WTC11 (cell line): ENCODE measurements around the gene ZCCHC2. TPM values are rescaled to one million over a fixed set of nuclear protein-coding genes. Genes with fewer than 3 reads are reported as not detected.

Experiments
- ATAC-seq: fragments of 200-7000 bp; cut with Tn5 transposase; 2 replicates; pipeline ENCODE4 v1.10.0; 2021; ENCODE audit warnings: mild to moderate bottlenecking, moderate library complexity
- CTCF ChIA-PET: fragments of 300-600 bp; sonication (Branson Sonifier 250); formaldehyde crosslinking; loops from one replicate; lab custom pipeline; 2021; ENCODE audit warnings: antibody characterized with exemption; lab: Charles Lee
- POLR2A ChIA-PET: fragments of 350-600 bp; sonication (Branson Sonifier 250); formaldehyde crosslinking; loops from one replicate; lab custom pipeline; 2021; ENCODE audit warnings: antibody characterized with exemption; lab: Charles Lee
- DNase-seq: peaks from one replicate; pipeline ENCODE4 v3.0.0; 2021; ENCODE audit warnings: low spot score
- H3K27ac Mint-ChIP-seq: 2 replicates; pipeline ENCODE4 v1.8.0; 2021; ENCODE audit warnings: mixed read lengths
- H3K27me3 Mint-ChIP-seq: 2 replicates; pipeline ENCODE4 v1.8.0; 2021; ENCODE audit warnings: low read depth, mild to moderate bottlenecking, moderate library complexity, mixed read lengths
- H3K36me3 Mint-ChIP-seq: 2 replicates; pipeline ENCODE4 v1.8.0; 2021; ENCODE audit warnings: mixed read lengths
- H3K4me1 Mint-ChIP-seq: 2 replicates; pipeline ENCODE4 v1.8.0; 2022; ENCODE audit warnings: mixed read lengths
- H3K4me3 Mint-ChIP-seq: 2 replicates; pipeline ENCODE4 v1.8.0; 2021; ENCODE audit warnings: mild to moderate bottlenecking, moderate library complexity, mixed read lengths
- H3K9me3 Mint-ChIP-seq: 2 replicates; pipeline ENCODE4 v1.8.0; 2021; ENCODE audit warnings: mixed read lengths
- ARID4B ChIP-seq: sonication (generic); formaldehyde crosslinking; IDR thresholded peaks from 2 replicates; pipeline ENCODE4 v1.8.0; 2023; ENCODE audit warnings: missing genetic modification reagents, mild to moderate bottlenecking, borderline replicate concordance
- E2F5 ChIP-seq: sonication (generic); formaldehyde crosslinking; IDR thresholded peaks from 2 replicates; pipeline ENCODE4 v1.8.1; 2022; ENCODE audit warnings: mild to moderate bottlenecking, moderate library complexity, missing genetic modification reagents
- ELF4 ChIP-seq: sonication (generic); formaldehyde crosslinking; IDR thresholded peaks from 2 replicates; pipeline ENCODE4 v1.8.1; 2022; ENCODE audit warnings: low read depth, mild to moderate bottlenecking, moderate library complexity, missing genetic modification reagents
- HMGA2 ChIP-seq: fragments of 250-450 bp; sonication (Bioruptor Pico); IDR thresholded peaks from 2 replicates; pipeline ENCODE4 v1.4.0; 2021; ENCODE audit warnings: mild to moderate bottlenecking, moderate library complexity
- JUN ChIP-seq: sonication (generic); formaldehyde crosslinking; IDR thresholded peaks from 2 replicates; pipeline ENCODE4 v1.8.0; 2023; ENCODE audit warnings: mild to moderate bottlenecking, missing genetic modification reagents
- MXD4 ChIP-seq: fragments of 250-450 bp; sonication (Bioruptor Pico); IDR thresholded peaks from 2 replicates; pipeline ENCODE4 v1.8.0; 2021; ENCODE audit warnings: mild to moderate bottlenecking, moderate library complexity, borderline replicate concordance
- MYBL2 ChIP-seq: sonication (generic); formaldehyde crosslinking; IDR thresholded peaks from 2 replicates; pipeline ENCODE4 v1.8.1; 2023; ENCODE audit warnings: mild to moderate bottlenecking, moderate library complexity, missing genetic modification reagents
- NR3C1 ChIP-seq: sonication (generic); formaldehyde crosslinking; conservative IDR thresholded peaks from 2 replicates; pipeline ENCODE4 v1.8.1; 2023; ENCODE audit warnings: low read depth, mild to moderate bottlenecking, missing genetic modification reagents
- PREB ChIP-seq: sonication (generic); formaldehyde crosslinking; IDR thresholded peaks from 2 replicates; pipeline ENCODE4 v1.8.1; 2022; ENCODE audit warnings: mild to moderate bottlenecking, missing genetic modification reagents, moderate library complexity, borderline replicate concordance
- RELA ChIP-seq: sonication (generic); formaldehyde crosslinking; IDR thresholded peaks from 2 replicates; pipeline ENCODE4 v1.8.1; 2022; ENCODE audit warnings: missing genetic modification reagents, mild to moderate bottlenecking, borderline replicate concordance
- TCF7 ChIP-seq: sonication (generic); formaldehyde crosslinking; IDR thresholded peaks from 2 replicates; pipeline ENCODE4 v1.8.0; 2022; ENCODE audit warnings: mild to moderate bottlenecking, low read depth, missing genetic modification reagents, moderate library complexity
- TEAD1 ChIP-seq: sonication (generic); formaldehyde crosslinking; IDR thresholded peaks from 2 replicates; pipeline ENCODE4 v1.8.0; 2022; ENCODE audit warnings: mild to moderate bottlenecking, missing genetic modification reagents
- TP53 ChIP-seq: sonication (generic); formaldehyde crosslinking; IDR thresholded peaks from 2 replicates; pipeline ENCODE4 v1.8.1; 2023; ENCODE audit warnings: mild to moderate bottlenecking, missing genetic modification reagents
- ZMAT4 ChIP-seq: fragments of 250-450 bp; sonication (Bioruptor Pico); IDR thresholded peaks from 2 replicates; pipeline ENCODE4 v1.9.0; 2021; ENCODE audit warnings: mild to moderate bottlenecking
- ZNF317 ChIP-seq: sonication (generic); formaldehyde crosslinking; IDR thresholded peaks from 2 replicates; pipeline ENCODE4 v1.8.1; 2023; ENCODE audit warnings: low read depth, mild to moderate bottlenecking, moderate library complexity, missing genetic modification reagents, borderline replicate concordance
- total RNA-seq: library from RNA; stranded (reverse); gene quantifications from 3 replicates; pipeline ENCODE4 v1.2.3, GENCODE V29; 2021
- TF ChIP-seq, protein P1 (sequence below): sonication (generic); formaldehyde crosslinking; IDR thresholded peaks from 2 replicates; pipeline ENCODE4 v1.8.0; 2022; ENCODE audit warnings: mild to moderate bottlenecking, missing genetic modification reagents
- TF ChIP-seq, protein P2 (sequence below): sonication (generic); formaldehyde crosslinking; IDR thresholded peaks from 2 replicates; pipeline ENCODE4 v1.8.0; 2022; ENCODE audit warnings: mild to moderate bottlenecking, missing genetic modification reagents
- TF ChIP-seq, protein P3 (sequence below): sonication (generic); formaldehyde crosslinking; IDR thresholded peaks from 2 replicates; pipeline ENCODE4 v1.8.1; 2022; ENCODE audit warnings: low read depth, mild to moderate bottlenecking, moderate library complexity, missing genetic modification reagents, borderline replicate concordance
- TF ChIP-seq, protein P4 (sequence below): sonication (generic); formaldehyde crosslinking; IDR thresholded peaks from 2 replicates; pipeline ENCODE4 v1.8.0; 2022; ENCODE audit warnings: missing genetic modification reagents

The ZCCHC2 gene
- total RNA-seq, 1 experiment from 2014 or later = 18.8 TPM

DNA sequence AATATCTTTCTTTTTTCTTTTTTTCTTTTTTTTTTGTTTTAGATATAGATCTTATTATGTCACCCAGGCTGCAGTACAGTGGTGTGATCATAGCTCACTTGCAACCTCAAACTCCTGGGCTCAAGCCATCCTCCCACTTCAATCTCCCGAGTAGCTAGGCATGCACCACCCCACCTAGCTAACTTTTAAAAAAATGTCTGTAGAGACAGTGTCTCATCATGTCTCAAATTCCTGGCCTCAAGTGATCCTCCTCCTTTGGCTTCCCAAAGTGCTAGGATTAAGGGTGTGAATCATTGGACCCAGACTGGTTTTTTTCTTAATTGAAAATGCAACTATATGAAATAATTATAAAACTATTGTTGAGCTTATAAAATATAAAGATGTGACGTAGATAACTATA, 9.8 kb upstream of the ZCCHC2 start:
- H3K27ac Mint-ChIP-seq = no peak overlapping the region
- ChIA-PET CTCF (no interaction called here), POLR2A (no interaction called here)
- peaks cover 16% of the 10 kb centered on the region for H3K36me3 Mint-ChIP-seq
- H3K9me3 Mint-ChIP-seq = peaks cover 33% of the 10 kb centered on the region
- no peak overlapping the region for H3K4me3 Mint-ChIP-seq
- no peaks in the 10 kb centered on the region for H3K27me3 Mint-ChIP-seq
- H3K4me1 Mint-ChIP-seq = no peaks in the 10 kb centered on the region
- TF ChIP-seq ZNF317 (CRISPR knock-in tag) (no peak), JUN (CRISPR knock-in tag) (no peak), RELA (CRISPR knock-in tag) (no peak), MYBL2 (CRISPR knock-in tag) (no peak), HMGA2 (CRISPR knock-in tag) (no peak), TP53 (no peak), ZMAT4 (CRISPR knock-in tag) (no peak), E2F5 (CRISPR knock-in tag) (no peak), TCF7 (no peak), NR3C1 (CRISPR knock-in tag) (no peak), ARID4B (CRISPR knock-in tag) (no peak)
- TF ChIP-seq, protein P1, sequence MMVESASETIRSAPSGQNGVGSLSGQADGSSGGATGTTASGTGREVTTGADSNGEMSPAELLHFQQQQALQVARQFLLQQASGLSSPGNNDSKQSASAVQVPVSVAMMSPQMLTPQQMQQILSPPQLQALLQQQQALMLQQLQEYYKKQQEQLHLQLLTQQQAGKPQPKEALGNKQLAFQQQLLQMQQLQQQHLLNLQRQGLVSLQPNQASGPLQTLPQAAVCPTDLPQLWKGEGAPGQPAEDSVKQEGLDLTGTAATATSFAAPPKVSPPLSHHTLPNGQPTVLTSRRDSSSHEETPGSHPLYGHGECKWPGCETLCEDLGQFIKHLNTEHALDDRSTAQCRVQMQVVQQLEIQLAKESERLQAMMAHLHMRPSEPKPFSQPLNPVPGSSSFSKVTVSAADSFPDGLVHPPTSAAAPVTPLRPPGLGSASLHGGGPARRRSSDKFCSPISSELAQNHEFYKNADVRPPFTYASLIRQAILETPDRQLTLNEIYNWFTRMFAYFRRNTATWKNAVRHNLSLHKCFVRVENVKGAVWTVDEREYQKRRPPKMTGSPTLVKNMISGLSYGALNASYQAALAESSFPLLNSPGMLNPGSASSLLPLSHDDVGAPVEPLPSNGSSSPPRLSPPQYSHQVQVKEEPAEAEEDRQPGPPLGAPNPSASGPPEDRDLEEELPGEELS (CRISPR knock-in tag) = no peak
- TF ChIP-seq, protein P2, sequence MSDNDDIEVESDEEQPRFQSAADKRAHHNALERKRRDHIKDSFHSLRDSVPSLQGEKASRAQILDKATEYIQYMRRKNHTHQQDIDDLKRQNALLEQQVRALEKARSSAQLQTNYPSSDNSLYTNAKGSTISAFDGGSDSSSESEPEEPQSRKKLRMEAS (CRISPR knock-in tag) = no peak
- TF ChIP-seq, protein P3, sequence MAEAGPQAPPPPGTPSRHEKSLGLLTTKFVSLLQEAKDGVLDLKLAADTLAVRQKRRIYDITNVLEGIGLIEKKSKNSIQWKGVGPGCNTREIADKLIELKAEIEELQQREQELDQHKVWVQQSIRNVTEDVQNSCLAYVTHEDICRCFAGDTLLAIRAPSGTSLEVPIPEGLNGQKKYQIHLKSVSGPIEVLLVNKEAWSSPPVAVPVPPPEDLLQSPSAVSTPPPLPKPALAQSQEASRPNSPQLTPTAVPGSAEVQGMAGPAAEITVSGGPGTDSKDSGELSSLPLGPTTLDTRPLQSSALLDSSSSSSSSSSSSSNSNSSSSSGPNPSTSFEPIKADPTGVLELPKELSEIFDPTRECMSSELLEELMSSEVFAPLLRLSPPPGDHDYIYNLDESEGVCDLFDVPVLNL (CRISPR knock-in tag) = no peak
- DNase-seq = no peak
- ATAC-seq = no peak

GRCh38 chr18:62514570-62514969, 8.3 kb upstream of the ZCCHC2 start:
- ChIA-PET CTCF (no interaction called here), POLR2A (interaction anchor here (0.6 kb wide), 1 partner anchor 278 kb away, joined by 8 read pairs; no protein-coding TSS in a partner anchor)
- DNase-seq = no peak
- Mint-ChIP-seq H3K4me3 (no peak overlapping the region), H3K27me3 (no peaks in the 10 kb centered on the region), H3K36me3 (peaks cover 16% of the 10 kb centered on the region), H3K4me1 (no peaks in the 10 kb centered on the region), H3K9me3 (peaks cover 33% of the 10 kb centered on the region), H3K27ac (no peak overlapping the region)
- ATAC-seq = no peak
- TF ChIP-seq ELF4 (CRISPR knock-in tag) (no peak), NR3C1 (CRISPR knock-in tag) (no peak), TEAD1 (CRISPR knock-in tag) (no peak), MXD4 (CRISPR knock-in tag) (no peak), PREB (CRISPR knock-in tag) (no peak)
- TF ChIP-seq, protein P4, sequence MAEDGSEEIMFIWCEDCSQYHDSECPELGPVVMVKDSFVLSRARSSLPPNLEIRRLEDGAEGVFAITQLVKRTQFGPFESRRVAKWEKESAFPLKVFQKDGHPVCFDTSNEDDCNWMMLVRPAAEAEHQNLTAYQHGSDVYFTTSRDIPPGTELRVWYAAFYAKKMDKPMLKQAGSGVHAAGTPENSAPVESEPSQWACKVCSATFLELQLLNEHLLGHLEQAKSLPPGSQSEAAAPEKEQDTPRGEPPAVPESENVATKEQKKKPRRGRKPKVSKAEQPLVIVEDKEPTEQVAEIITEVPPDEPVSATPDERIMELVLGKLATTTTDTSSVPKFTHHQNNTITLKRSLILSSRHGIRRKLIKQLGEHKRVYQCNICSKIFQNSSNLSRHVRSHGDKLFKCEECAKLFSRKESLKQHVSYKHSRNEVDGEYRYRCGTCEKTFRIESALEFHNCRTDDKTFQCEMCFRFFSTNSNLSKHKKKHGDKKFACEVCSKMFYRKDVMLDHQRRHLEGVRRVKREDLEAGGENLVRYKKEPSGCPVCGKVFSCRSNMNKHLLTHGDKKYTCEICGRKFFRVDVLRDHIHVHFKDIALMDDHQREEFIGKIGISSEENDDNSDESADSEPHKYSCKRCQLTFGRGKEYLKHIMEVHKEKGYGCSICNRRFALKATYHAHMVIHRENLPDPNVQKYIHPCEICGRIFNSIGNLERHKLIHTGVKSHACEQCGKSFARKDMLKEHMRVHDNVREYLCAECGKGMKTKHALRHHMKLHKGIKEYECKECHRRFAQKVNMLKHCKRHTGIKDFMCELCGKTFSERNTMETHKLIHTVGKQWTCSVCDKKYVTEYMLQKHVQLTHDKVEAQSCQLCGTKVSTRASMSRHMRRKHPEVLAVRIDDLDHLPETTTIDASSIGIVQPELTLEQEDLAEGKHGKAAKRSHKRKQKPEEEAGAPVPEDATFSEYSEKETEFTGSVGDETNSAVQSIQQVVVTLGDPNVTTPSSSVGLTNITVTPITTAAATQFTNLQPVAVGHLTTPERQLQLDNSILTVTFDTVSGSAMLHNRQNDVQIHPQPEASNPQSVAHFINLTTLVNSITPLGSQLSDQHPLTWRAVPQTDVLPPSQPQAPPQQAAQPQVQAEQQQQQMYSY (CRISPR knock-in tag) = no peak
